Stimulated activated CD4-positive, alpha-beta T cell treated with anti-CD3 and anti-CD28 coated beads, Interleukin-2, amount 100 ng/mL, for 4 hours (primary cell): ENCODE data around the gene HINT2.
A peak's percentile ranks its signal among the peaks of the same experiment; 100 is the strongest.

Source experiments
- DNase-seq: peaks from one replicate; pipeline ENCODE4 v3.0.0-alpha.2; 2020; ENCODE audit warnings: low read depth

The HINT2 gene

DNA sequence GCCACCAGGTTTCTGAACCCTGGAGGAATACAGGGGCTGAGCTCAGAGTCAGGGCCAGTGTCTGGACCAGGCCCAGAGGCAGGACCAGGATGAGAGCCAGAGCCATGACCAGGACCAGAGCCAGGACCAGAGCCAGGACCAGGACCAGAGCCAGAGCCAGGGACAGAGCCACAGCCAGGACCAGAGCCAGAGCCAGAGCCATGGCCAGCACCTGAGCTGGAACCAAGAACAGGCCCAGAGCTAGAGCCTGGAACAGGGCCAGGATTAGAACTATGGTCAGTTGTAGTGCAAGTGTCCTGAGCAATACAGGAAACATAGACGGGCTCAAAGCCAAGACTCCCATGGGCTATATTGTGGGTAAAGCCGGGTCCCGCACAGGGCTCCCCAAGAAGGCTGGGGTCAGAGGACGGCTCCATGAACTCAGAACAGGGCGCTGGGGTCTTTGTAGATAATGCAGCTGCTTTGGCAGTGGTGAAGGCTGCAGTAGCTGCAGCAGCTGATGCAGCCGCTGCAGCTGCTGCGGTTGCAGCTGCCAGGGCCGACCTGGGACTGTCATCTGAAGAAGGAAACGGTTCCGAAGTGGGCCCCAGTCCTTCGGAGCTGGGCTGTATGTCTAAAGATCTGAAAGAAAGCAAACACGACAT, 3.3 kb downstream of the HINT2 start:
- DNase-seq: no peak

DNA sequence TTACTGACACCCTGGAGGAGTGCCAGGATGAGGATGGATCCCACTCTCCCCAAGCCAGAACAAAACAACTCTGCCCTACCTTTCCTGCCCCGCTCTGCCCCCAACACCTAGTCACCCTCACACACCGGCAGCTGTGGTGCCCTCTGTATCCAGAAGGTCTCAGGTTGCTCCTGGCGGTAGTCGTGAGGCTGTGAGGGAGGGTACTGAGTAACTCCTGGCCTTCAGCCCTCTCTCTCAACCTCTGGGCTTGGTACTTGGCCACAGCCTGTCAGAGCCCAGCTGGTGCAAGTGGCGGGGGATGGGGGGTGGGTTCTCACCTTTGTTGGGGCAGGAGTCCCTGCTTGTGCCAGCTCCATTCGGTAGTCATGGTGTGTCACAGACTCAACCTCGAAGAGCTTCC, 4.7 kb downstream of the HINT2 start:
- no peak for DNase-seq

DNA sequence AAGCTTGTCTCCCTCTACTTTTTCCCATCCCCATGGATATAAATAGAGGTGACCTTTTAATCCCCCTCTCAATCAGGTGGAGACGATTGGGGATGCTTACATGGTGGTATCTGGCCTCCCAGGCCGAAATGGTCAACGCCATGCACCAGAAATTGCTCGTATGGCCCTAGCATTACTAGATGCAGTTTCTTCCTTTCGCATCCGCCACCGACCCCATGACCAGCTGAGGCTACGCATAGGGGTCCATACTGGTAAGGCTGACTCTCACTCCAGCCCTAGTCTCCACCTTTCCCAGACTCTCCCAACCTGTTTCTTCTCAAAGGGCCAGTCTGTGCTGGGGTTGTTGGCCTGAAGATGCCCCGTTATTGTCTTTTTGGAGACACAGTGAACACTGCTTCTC, 6.4 kb downstream of the HINT2 start:
- DNase-seq: no peak

DNA sequence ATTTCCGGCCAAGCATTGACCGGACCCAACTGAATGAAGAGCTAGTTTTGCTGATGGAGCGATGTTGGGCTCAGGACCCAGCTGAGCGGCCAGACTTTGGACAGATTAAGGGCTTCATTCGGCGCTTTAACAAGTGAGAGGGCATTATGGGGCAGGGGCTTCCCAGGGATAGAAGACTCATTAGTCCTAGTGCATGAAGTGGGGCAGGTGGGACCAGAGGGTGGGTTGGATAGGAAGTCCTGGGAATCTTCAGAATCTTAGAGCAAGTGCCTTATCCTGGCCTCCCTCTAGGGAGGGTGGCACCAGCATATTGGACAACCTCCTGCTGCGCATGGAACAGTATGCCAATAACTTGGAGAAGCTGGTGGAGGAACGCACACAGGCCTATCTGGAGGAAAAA, 8.7 kb downstream of the HINT2 start:
- no peak for DNase-seq

DNA sequence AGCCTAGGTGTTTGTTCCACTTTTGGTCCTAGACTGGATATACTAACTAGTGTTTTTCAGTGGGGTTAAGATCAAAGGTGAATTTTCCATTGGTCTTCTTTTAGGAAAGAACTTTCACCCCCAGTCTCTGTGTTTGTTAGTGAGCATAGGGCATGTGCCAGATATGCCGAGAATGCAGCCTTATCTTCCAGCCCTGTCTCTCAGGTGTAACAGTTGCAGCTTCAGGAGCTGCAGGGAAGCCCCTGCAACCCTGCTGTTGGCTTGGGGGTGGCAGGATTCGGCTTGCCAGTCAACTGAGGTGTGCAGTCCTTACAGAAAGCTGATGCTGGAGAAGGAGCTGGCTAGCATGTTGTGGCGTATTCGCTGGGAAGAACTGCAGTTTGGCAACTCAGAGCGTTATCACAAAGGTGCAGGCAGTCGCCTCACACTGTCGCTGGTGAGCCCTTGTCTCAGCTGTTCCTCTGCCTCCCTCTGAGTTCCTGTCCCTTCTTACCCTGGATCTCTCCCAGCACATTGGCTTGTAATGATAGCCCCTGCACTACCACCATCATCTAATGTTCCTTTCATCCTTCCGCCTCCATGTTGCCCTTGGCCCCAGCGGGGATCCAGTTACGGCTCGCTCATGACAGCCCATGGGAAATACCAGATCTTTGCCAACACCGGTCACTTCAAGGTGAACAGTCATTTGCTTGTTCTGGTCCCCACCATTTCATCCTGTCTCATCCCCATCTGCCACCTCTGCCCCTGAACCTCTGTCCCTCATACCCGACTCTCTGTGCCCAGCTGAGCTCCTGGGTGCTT, 13.3 kb downstream of the HINT2 start:
- no peak for DNase-seq

DNA sequence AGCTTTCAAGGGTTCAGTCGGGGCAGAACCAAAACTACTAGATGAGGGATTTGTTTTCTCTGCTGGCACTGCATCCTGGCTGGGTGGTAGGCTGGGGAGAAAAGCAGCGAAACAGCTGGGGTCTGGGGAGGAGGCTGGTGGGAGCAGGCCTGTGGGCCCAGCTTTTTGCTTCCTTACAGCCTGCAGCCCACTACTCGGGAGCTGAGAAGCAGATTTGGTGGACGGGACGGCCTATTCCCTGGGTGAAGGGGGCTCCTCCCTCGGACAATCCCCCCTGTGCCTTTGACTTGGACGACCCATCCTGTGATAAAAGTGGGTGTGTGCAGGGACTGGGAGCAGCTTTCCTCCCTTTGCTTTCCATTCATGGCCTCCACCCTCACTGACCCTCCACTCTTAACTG, 14.3 kb downstream of the HINT2 start:
- DNase-seq: no peak

DNA sequence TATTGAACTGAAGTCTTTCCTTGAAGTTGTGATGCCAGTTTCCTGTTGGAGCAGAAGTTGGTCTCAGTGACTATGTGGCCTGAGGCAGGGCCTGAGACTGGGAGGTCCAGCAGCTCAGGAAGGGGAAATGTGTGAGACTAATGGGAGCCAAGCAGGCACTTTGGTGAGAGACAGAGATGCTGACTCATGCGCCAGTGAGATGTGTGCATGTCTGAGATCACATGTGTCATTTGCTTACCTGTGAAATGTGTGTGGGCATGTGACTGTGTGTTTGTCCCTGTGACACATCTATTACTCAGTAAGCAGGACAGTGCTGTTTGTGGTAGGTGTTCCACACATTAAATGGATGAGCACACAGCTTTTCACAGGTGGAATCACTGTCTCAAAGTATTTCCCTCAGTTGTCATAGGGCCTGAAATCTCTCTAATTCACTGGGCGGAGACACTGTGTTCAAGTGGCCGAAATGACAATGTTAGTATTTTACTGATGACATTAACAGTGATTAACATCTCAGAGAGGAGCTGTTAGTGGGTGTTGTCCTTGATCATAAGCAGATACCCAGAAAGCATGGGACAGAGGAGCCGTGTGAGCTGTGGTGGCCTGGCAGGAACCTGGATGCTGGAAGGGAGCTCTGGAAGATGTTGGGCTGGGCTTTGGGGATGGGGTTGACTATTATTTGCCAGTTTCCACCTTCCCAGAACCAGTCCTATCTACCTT, 16.0 kb downstream of the HINT2 start:
- peak; percentile 38 for DNase-seq

DNA sequence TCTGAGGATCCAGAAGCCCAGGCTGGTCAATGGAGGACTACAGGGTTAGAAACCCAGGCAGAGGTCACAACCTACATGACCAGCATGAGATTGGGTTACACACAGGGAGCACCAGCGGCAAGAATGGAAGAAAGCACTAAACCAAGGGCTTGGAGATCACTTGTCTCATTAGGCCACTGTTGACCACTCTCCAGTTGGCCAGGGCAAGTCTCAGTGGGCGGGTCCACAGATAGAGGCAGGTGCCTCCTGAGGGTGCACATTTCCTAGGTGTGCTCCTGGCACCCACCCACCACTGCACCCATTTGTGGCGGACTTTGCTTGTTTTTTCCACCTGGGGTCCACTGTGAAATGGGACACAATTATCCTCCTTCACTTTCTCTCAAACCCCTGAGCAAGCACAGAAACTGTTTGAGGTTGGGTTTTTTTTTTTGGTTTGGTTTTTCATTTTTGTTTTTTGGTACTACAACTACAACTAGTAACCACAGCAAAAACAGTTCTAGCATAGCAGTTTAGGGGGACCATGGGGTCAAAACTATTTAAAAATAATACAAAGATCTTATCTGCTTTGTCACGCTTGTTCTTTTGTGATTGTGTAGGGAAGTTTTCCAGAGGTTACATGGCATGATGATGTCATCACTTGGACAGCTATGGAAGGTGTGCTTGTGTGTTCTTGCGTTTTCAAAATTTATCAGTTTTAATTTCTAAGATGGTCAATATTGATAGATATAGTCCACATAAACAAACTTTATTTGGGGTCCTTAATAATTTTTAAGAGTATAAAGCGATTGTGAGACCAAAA, 17.3 kb downstream of the HINT2 start:
- DNase-seq: no peak

DNA sequence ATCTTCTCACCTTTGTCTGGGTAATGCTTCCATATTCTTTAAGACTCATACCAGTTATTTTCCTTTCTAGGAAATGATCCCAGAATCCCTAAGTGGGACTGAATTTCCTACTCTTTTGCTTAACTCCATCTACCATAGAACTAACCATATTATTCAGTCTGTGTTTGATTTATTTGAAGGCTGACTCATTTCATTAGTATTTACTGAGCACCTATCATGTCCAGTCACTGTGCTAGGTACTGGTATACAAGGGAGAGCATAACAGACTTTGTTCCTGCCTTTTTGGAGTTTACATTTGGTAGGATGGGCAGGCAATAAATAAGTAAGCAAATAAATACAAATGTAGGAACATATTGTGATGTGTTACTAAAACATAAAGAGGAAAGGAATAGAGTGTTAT, 19.1 kb downstream of the HINT2 start:
- no peak for DNase-seq

DNA sequence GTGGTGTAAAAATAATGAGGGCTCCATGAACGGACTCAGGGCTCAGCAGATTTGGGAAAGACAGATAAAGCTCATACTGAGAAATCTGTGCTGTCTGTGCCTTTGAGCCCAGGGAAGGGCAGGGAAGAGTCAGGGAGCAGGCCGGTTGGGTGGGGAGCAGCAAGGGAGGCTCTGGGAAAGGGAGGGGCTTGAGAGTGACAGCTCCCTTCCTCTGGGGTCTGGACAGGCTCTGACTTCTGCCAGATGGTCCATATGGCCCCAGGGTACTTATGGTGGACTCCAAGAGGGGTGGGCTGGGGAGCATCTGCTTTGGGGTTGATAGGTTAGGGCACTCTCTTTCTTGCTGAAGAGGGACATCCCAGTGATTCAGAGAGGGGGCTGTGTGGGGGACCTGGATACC, 21.4 kb downstream of the HINT2 start:
- DNase-seq: no peak

DNA sequence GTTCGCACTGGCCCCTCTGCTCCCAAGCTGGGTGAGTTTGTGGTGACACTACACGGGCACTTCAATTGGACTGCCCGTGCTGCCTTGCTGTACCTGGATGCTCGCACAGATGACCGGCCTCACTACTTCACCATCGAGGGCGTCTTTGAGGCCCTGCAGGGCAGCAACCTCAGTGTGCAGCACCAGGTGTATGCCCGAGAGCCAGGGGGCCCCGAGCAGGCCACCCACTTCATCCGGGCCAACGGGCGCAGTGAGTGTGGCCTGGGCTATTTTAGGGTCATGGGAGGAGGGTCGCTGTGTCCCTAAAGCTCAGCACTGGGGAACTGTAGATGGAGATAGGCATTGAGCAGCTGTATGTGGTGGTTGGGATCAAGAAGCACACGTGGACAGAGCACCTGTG, 22.0 kb downstream of the HINT2 start:
- no peak for DNase-seq

DNA sequence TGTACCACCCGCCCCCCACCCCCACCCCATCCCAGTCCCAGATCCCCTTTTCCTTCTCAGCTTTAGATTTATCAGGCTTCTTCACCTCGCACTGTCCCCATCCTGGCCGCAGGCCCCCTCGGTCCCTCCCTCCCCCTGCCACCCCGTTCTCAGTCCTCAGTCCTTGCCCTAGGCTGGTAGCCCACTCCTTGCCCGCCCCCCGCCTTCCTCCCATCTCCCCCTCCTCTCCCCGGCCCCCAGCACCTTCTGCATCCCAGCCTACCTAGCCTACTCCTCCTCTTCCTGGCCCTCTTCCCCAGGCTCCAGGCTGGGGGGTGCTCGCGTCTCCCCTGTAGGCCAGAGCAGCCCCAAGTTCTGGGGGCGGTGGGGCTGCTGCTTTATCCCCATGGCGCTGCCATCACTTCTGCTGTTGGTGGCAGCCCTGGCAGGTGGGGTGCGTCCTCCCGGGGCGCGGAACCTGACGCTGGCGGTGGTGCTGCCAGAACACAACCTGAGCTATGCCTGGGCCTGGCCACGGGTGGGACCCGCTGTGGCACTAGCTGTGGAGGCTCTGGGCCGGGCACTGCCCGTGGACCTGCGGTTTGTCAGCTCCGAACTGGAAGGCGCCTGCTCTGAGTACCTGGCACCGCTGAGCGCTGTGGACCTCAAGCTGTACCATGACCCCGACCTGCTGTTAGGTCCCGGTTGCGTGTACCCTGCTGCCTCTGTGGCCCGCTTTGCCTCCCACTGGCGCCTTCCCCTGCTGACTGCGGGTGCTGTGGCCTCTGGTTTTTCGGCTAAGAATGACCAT, 22.6 kb downstream of the HINT2 start:
- no peak for DNase-seq

DNA sequence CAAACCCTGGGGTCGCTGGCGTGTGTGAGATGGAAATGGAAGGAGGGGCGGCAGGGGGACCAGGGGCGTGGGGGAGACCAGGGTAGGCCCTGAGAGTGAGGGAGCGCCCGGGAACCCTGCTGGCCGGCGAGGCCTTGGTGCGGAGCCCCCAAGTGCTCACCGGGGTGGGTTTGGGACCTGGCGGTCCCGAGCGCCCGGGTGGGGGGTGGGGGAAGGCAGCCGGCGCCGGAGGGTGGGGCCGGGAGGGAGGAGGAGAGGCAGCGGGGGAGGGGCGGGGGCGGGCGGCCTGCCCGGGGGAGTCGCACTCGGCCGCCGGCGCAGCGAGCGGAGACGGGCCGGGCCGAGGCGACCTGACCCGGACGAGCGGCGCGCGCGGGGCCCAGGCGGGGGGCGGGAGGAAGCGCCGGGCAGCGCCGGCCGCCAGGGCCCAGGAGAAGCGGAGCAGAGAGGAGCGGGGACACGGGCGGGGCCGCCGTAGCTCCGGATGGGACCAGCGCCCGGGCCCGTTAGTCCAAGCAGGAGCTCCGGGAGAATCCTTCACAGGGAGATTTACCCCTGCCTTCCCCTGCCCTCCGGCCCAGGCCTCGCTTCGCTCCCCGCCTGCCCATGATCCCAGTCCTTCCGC, 23.4 kb downstream of the HINT2 start, which contains the start of gene NPR2:
TSS of gene NPR2 (plus strand) at position 295 of the 625 bp plus-strand sequence. CDS start 818 bp downstream, outside the sequence.
- DNase-seq: no peak

DNA sequence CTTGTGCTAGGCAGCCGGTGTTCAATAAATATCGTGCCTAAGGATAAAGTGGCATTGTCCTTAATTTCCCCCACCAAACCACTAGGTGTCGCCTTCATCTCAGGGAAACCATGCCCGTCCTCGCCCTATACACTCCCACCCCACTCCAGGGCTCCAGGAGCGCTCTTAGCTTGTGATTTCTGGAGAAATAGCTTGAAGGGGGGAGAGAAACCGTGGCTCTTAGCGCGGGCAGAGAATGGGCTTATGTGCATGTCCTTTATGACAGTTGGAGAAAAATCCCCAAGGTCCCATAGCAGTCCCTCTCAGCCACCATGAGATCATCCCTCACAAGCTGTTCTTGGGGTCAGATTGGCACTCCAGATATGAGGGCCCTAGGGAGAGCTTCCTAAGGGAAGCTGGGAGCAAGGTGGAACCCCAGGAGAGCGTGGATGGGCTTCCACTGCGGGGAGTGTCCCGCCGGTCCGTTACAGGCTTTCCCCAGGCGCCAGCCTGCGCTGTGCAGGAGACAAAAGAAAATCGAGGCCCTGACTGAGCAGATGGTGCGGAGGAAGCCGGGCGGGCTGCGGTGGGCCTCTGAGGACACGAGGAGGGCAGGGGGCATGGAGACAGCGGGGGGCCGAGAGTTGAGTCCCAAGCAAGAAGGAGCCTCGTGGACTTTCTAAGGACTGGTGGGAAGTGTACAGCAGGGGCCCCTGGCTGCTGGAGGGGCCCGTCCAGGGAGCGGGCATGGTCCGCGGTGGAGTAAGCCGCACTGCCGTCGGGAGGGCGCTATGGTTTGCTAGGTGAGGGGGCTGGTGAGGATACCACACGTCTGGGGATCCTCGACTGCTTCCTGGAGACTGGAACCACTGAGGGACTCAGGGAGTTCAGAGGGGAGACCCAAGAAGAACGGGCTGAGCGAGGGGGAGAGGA, 24.2 kb downstream of the HINT2 start:
- DNase-seq: peak; percentile 44

DNA sequence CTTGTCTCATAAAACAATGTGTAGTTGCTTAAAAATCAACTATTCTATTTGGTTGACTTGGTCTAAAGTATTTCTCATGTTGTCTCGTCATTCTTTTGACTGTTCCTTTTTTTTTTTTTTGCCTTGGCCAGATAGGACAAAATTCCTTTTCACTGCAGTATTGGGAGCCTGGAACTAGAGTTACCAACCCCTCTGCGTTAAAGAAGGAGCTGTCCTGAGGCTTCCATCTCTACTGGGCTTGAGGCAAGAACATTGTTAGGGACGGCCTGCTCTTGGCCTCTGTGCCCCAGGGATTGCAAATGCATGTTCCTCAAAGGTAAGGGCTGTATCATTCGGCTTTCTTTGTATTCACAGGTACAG, 24.8 kb downstream of the HINT2 start:
- DNase-seq: no peak

DNA sequence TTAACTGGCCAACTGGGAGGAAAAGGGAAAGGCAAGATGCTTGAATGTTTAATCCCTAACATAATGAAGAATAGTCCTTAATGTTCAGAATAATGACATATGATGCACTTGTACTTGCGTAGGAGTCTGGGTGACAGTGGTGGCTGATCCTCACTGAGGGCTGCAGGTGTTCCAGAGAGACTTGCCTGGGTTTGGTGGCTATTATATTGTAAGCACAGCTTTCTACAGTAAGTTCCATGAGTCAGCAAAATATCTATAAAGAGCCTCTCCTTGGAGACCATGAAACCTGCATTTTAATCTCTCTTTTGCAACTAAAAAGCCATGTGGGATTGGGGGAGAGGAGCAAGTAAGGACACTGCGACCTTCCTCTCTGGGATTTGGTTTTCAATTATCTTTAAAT, 25.3 kb downstream of the HINT2 start:
- DNase-seq: no peak

DNA sequence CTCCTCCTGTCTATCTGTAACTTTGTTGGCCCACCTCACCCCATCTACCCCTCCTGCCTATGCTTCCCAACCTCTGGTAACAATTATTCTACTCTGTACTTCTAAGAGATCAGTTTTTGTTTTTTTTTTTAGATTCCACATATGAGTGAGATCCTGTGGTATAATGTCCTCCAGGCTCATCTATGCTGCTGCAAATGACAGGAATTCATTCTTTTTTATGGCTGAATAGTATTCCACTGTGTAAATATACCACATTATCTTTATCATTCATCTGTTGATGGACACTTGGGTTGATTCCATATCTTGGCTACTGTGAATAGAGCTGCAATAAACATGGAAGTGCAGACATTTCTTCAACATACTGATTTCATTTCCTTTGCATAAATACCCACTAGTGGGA, 31.4 kb downstream of the HINT2 start:
- no peak for DNase-seq

DNA sequence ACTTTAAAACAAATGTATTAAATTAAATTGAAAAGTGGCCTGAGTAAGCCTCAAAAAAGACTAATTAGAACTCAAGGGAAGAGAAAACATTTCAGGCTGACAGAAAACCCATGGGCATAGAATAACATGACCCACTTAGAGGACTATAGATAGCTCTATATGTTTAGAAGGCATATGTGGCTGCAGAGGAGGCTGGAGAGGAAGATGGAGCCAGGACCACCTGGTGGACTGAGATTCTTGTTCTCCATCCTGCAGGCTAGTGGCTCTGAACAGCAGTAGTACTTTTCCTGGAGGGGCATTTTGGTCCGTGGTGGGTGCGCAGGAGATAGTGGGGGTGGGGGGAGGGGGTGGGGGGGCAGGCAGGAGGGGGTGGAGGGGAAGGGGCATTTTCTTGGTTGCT, 33.8 kb downstream of the HINT2 start:
- no peak for DNase-seq

DNA sequence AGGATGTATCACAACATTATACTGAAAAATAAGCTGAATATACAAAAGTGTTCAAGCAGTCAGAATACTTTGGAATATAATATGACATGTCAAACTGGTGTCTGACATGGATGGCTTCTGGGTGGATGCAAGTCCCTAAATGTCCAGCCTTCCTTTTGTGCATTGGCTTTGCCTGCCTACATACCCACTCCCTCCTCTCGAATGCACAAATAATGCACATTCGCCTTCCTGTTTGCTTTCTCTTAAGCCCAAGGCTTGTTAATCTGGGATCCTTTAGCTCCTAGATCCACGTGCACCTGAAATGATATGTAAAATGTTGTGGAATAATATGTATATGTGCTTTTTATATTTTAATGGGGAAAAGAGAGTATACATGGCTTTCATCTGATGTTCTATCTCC, 36.3 kb downstream of the HINT2 start:
- no peak for DNase-seq

DNA sequence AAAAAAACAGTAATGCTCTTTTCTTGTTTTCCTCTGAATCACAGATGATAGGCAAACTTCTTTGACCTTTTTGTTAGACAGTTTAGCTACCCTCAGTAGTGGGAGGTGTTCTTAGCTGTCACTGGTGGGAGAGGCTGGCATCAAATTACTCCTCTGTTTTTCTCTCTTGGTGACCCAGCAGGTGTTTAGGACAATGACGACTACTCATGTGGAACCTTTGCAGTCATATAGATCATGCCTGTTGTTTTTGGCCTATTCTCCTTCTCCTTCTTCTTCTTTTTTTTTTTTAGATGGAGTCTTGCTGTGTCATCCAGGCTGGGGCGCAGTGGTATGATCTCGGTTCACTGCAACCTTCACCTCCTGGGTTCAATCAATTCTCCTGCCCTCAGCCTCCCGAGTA, 38.8 kb downstream of the HINT2 start:
- DNase-seq: no peak
